ENCODE measurements around the gene KCTD3. TPM values are rescaled to one million over a fixed set of nuclear protein-coding genes. Genes with fewer than 3 reads are reported as not detected.

KCTD3 gene
- total and polyA plus RNA-seq, 2 experiments from 2014 or later = 36.7 to 61.2 TPM

DNA sequence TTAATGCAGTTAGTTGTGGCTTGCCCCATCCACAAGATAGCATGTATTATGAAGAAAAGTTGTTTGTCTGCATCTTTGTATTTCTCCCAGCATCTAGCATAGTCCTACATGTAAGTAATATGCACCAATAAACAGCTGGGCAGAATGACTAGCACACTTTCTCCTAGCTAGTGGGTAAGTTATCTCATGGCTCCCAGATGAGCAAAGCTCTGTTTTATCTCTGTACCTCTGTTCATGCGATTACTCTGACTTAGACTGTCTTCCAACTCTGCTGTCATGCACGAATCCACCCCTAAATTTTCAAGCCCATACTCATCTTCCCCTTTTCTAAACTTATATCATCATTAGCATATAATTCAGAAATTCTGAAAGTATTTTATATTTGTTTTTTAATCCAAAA, 37.5 kb upstream of the KCTD3 start:
- DNase-seq (ENCODE audit: low spot score) = no peak
- no peaks in the 10 kb centered on the region for H3K36me3 ChIP-seq (replicated peaks; ENCODE audit: insufficient read depth, low read depth)
- H4K20me1 ChIP-seq (ENCODE audit: insufficient read depth, poor library complexity, severe bottlenecking) = no peaks in the 10 kb centered on the region
- H3K4me3 ChIP-seq = no peak overlapping the region
- no peaks in the 10 kb centered on the region for H3K4me1 ChIP-seq (ENCODE audit: insufficient read depth)
- no peak overlapping the region for H3K4me2 ChIP-seq
- no peaks in the 10 kb centered on the region for H3K79me2 ChIP-seq
- no peaks in the 10 kb centered on the region for H3K9me2 ChIP-seq (replicated peaks; ENCODE audit: insufficient read depth)
- H3K27me3 ChIP-seq = no peaks in the 10 kb centered on the region
- 68% methylated on average over 2 of the region's 2 CpGs for WGBS (ENCODE audit: low lambda C conversion rate, missing lambda C conversion rate)
- H3K9me3 ChIP-seq (ENCODE audit: low read depth) = no peaks in the 10 kb centered on the region
- TF ChIP-seq EZH2phosphoT487 (IDR thresholded peaks at IDR 0.05; ENCODE audit: low read depth, severe bottlenecking, unreplicated experiment) (no peak), EZH2 (IDR thresholded peaks at IDR 0.05; ENCODE audit: borderline replicate concordance) (no peak)
- TF ChIP-seq, protein P1, sequence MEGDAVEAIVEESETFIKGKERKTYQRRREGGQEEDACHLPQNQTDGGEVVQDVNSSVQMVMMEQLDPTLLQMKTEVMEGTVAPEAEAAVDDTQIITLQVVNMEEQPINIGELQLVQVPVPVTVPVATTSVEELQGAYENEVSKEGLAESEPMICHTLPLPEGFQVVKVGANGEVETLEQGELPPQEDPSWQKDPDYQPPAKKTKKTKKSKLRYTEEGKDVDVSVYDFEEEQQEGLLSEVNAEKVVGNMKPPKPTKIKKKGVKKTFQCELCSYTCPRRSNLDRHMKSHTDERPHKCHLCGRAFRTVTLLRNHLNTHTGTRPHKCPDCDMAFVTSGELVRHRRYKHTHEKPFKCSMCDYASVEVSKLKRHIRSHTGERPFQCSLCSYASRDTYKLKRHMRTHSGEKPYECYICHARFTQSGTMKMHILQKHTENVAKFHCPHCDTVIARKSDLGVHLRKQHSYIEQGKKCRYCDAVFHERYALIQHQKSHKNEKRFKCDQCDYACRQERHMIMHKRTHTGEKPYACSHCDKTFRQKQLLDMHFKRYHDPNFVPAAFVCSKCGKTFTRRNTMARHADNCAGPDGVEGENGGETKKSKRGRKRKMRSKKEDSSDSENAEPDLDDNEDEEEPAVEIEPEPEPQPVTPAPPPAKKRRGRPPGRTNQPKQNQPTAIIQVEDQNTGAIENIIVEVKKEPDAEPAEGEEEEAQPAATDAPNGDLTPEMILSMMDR (IDR thresholded peaks at IDR 0.05; ENCODE audit: poor library complexity) = no peak
- H3K27ac ChIP-seq = no peak overlapping the region
- no peak overlapping the region for H2AFZ ChIP-seq

DNA sequence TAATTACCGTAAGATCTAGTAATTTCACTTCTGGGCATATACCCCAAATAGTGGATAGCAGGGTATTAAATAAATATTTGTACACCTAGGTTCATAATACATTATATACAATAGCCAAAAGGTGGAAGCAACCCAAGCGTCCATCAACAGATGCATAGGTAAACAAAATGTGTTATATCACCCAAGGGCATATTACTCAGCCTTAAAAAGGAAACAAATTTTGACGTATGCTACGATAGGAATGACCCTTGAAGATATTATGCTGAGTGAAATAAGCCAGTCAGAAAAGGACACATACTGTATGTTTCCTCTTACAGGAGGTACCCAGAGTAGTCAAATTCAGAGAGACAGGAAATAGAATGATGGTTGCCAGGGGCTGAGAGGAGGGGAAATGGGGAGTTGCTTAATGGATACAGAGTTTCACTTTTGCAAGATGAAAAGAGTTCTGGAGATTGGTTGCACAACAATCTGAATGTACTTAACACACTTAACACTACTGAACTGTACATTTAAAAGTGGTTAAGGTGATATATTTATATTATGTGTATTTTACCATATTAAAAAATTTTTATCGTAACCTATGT, 36.6 kb upstream of the KCTD3 start:
- Histone ChIP-seq H3K27ac (no peak overlapping the region), H3K36me3 (replicated peaks; ENCODE audit: insufficient read depth, low read depth) (no peaks in the 10 kb centered on the region), H3K4me1 (ENCODE audit: insufficient read depth) (no peaks in the 10 kb centered on the region), H4K20me1 (ENCODE audit: insufficient read depth, poor library complexity, severe bottlenecking) (no peaks in the 10 kb centered on the region), H3K9me3 (ENCODE audit: low read depth) (no peaks in the 10 kb centered on the region), H3K79me2 (no peaks in the 10 kb centered on the region), H3K4me3 (no peak overlapping the region), H3K9me2 (replicated peaks; ENCODE audit: insufficient read depth) (no peaks in the 10 kb centered on the region), H3K4me2 (no peak overlapping the region), H3K27me3 (no peaks in the 10 kb centered on the region), H2AFZ (no peak overlapping the region)
- no peak for TF ChIP-seq EZH2phosphoT487 (IDR thresholded peaks at IDR 0.05; ENCODE audit: low read depth, severe bottlenecking, unreplicated experiment)
- TF ChIP-seq, protein P1 (IDR thresholded peaks at IDR 0.05; ENCODE audit: poor library complexity) = no peak
- no peak for TF ChIP-seq EZH2 (IDR thresholded peaks at IDR 0.05; ENCODE audit: borderline replicate concordance)
- DNase-seq (ENCODE audit: low spot score) = no peak
- WGBS (ENCODE audit: low lambda C conversion rate, missing lambda C conversion rate) = 88% methylated on average over 5 of the region's 5 CpGs

DNA sequence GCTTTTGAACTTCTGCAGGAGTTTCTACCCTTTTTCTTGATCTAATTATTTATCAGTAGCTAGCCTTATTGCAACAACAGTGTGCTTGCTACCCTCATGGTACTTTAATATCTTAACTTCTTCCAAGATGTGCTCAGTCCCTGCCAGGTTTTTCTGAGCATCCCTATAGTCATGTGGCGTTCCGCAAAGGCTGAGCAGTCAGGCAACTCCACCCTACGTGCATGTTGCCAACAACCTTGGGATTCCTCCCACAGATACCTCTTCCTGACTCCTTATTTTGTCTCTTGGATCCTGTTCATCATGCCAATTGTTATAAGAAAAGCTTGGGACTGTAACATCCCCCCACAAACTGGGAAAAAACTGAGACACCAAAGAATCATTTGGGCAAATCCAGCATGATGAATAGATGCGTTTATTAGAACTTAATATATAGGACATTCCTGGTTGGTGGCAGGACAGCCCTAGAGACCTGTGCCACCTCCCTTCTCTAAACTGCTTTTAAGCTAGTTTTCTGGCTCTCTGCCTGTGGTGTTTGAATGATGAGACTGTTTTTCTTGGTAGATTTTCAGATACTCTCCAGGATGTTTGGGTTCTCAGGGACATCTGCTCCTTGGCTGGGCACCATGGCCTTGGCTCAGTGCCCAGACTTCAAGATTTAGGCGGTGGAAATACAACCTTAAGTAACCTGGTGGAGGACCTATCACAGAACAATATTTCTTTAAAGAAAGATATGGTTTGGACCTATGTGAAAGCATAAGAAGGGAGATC, 27.1 kb upstream of the KCTD3 start:
- Histone ChIP-seq H3K27me3 (no peaks in the 10 kb centered on the region), H3K9me3 (ENCODE audit: low read depth) (no peaks in the 10 kb centered on the region), H3K79me2 (no peaks in the 10 kb centered on the region), H2AFZ (no peak overlapping the region), H3K27ac (no peak overlapping the region), H3K4me3 (no peak overlapping the region), H4K20me1 (ENCODE audit: insufficient read depth, poor library complexity, severe bottlenecking) (no peaks in the 10 kb centered on the region), H3K4me2 (no peak overlapping the region), H3K9me2 (replicated peaks; ENCODE audit: insufficient read depth) (no peaks in the 10 kb centered on the region), H3K4me1 (ENCODE audit: insufficient read depth) (no peaks in the 10 kb centered on the region), H3K36me3 (replicated peaks; ENCODE audit: insufficient read depth, low read depth) (no peaks in the 10 kb centered on the region)
- DNase-seq (ENCODE audit: low spot score) = no peak
- TF ChIP-seq, protein P1 (IDR thresholded peaks at IDR 0.05; ENCODE audit: poor library complexity) = no peak
- no peak for TF ChIP-seq EZH2phosphoT487 (IDR thresholded peaks at IDR 0.05; ENCODE audit: low read depth, severe bottlenecking, unreplicated experiment)
- 67% methylated on average over 5 of the region's 5 CpGs for WGBS (ENCODE audit: low lambda C conversion rate, missing lambda C conversion rate)
